CD14-positive monocyte (primary cell): ENCODE results near the gene TMEM115. TPM values are rescaled to one million over a fixed set of nuclear protein-coding genes. Genes with fewer than 3 reads are reported as not detected.

Experiments
- DNase-seq, 3 donors: peaks; one replicate each; pipeline ENCODE4 v3.0.0-alpha.2; 2011 to 2022
- H2AFZ ChIP-seq: 2 replicates; pipeline ENCODE4 v1.6.0; 2012; ENCODE audit warnings: mild to moderate bottlenecking, low read depth, low read length, inconsistent platforms; ENCODE audit not compliant: insufficient read depth, poor library complexity, severe bottlenecking
- H3K27ac ChIP-seq, 2 donors: 1 replicate in 1 of 2; 2 replicates in 1 of 2; pipeline ENCODE4 v1.5.1; 2012 to 2013; ENCODE audit warnings: low read length in 2 of 2, control low read depth in 1 of 2, inconsistent platforms in 1 of 2, low read depth in 1 of 2, mild to moderate bottlenecking in 1 of 2
- H3K27me3 ChIP-seq, 2 donors: one replicate each; pipeline versions ENCODE4 v1.6.0 to v1.6.1; 2011 to 2013; ENCODE audit warnings: low read length in 2 of 2; ENCODE audit not compliant: control insufficient read depth in 2 of 2, insufficient read depth in 2 of 2
- H3K36me3 ChIP-seq, 2 donors: replicated peaks in 1 of 2; 1 replicate in 1 of 2; 2 replicates in 1 of 2; pipeline versions ENCODE4 v1.5.1 to v1.6.1; 2012 to 2013; ENCODE audit warnings: low read length in 2 of 2, control low read depth in 1 of 2, inconsistent platforms in 1 of 2, mild to moderate bottlenecking in 1 of 2; ENCODE audit not compliant: insufficient read depth in 2 of 2, control insufficient read depth in 1 of 2
- H3K4me1 ChIP-seq, 2 donors: 1 replicate in 1 of 2; 2 replicates in 1 of 2; pipeline versions ENCODE4 v1.5.1 to v1.6.1; 2012 to 2013; ENCODE audit warnings: low read length in 2 of 2, control low read depth in 1 of 2, inconsistent platforms in 1 of 2, mild to moderate bottlenecking in 1 of 2, moderate library complexity in 1 of 2; ENCODE audit not compliant: insufficient read depth in 2 of 2, control insufficient read depth in 1 of 2
- H3K4me2 ChIP-seq: replicated peaks from 2 replicates; pipeline ENCODE3; 2012; ENCODE audit warnings: low read length, moderate library complexity, mild to moderate bottlenecking; ENCODE audit not compliant: poor library complexity, severe bottlenecking; ENCODE audit errors: extremely low read depth
- H3K4me3 ChIP-seq, 3 experiments: fragments of 200-600 bp in 1 of 3; sonication (generic) in 1 of 3; replicated peaks in 1 of 3; 1 replicate in 2 of 3; 2 replicates in 1 of 3; pipeline ENCODE4 v1.5.1; 2011 to 2013; ENCODE audit warnings: low read length in 3 of 3, mild to moderate bottlenecking in 3 of 3, control low read depth in 2 of 3, low read depth in 2 of 3, inconsistent platforms in 1 of 3, moderate library complexity in 1 of 3
- H3K79me2 ChIP-seq: 2 replicates; pipeline ENCODE4 v1.6.0; 2012; ENCODE audit warnings: mild to moderate bottlenecking, control low read depth, inconsistent platforms, low read length, moderate library complexity; ENCODE audit not compliant: insufficient read depth
- H3K9ac ChIP-seq: 2 replicates; pipeline ENCODE4 v1.6.0; 2017; ENCODE audit warnings: low read length, mild to moderate bottlenecking; ENCODE audit not compliant: insufficient read depth, poor library complexity, severe bottlenecking
- H3K9me3 ChIP-seq, 2 donors: replicated peaks in 1 of 2; 1 replicate in 1 of 2; 2 replicates in 1 of 2; pipeline versions ENCODE4 v1.5.1 to v1.6.1; 2012 to 2013; ENCODE audit warnings: low read length in 2 of 2, control low read depth in 1 of 2; ENCODE audit not compliant: control insufficient read depth in 1 of 2, insufficient read depth in 1 of 2
- H4K20me1 ChIP-seq: 2 replicates; pipeline ENCODE4 v1.6.0; 2012; ENCODE audit warnings: mild to moderate bottlenecking, low read length, control low read depth, moderate library complexity; ENCODE audit not compliant: insufficient read depth
- H3K27ac Mint-ChIP-seq, 7 donors: one replicate each; pipeline ENCODE4 v1.8.0; 2020; ENCODE audit warnings: mild to moderate bottlenecking in 7 of 7, mixed read lengths in 7 of 7, moderate library complexity in 6 of 7, inconsistent platforms in 2 of 7
- H3K27me3 Mint-ChIP-seq, 3 donors: one replicate each; pipeline ENCODE4 v1.8.0; 2021 to 2022; ENCODE audit warnings: low read depth in 3 of 3, mild to moderate bottlenecking in 3 of 3, mixed read lengths in 3 of 3, moderate library complexity in 3 of 3, inconsistent platforms in 1 of 3
- H3K36me3 Mint-ChIP-seq, 2 donors: one replicate each; pipeline ENCODE4 v1.8.0; 2020; ENCODE audit warnings: mixed read lengths in 2 of 2, inconsistent platforms in 1 of 2, mild to moderate bottlenecking in 1 of 2
- H3K4me1 Mint-ChIP-seq: one replicate; pipeline ENCODE4 v1.8.0; 2020; ENCODE audit warnings: mild to moderate bottlenecking, mixed read lengths
- H3K4me3 Mint-ChIP-seq, 2 donors: one replicate each; pipeline ENCODE4 v1.8.0; 2020; ENCODE audit warnings: mild to moderate bottlenecking in 2 of 2, mixed read lengths in 2 of 2, moderate library complexity in 1 of 2
- H3K9me3 Mint-ChIP-seq, 7 donors: one replicate each; pipeline ENCODE4 v1.8.0; 2020 to 2022; ENCODE audit warnings: mixed read lengths in 7 of 7, mild to moderate bottlenecking in 6 of 7, moderate library complexity in 6 of 7, inconsistent platforms in 2 of 7
- WGBS: methylation state at CpG from one replicate; pipeline ENCODE4 v1.1.5; 2013; ENCODE audit warnings: missing lambda C conversion rate; ENCODE audit not compliant: insufficient coverage; 5-methylcytosine and 5-hydroxymethylcytosine counted together
- intact Hi-C, 2 donors: fragments of 100-400 bp; cut with micrococcal nuclease; formaldehyde crosslinking; loops; one replicate each; pipeline versions ENCODE4 v1.15.0 to v1.15.1; 2023
- polyA plus RNA-seq, 3 donors: library from polyadenylated mRNA; depleted of rRNA in 1 of 3; unstranded in 2 of 3; stranded (reverse) in 1 of 3; fragments of 300-500 nt in 2 of 3; fragments of >200 nt in 1 of 3; fragmentation: Illumina TruSeq in 2 of 3; gene quantifications; 1 replicate in 2 of 3; 2 replicates in 1 of 3; pipeline ENCODE4 v1.2.3, GENCODE V29; 2012 to 2021
- TF ChIP-seq, protein P1 (sequence below): fragments of 200-600 bp; IDR thresholded peaks from one replicate; pipeline ENCODE4 v1.8.0; 2022; ENCODE audit warnings: antibody characterized with exemption, mild to moderate bottlenecking

The TMEM115 gene
- polyA plus RNA-seq, 3 donors = 14.5 to 36.2 (median 32.9) TPM

GRCh38 chr3:50341996-50342650 is 17.2 kb downstream of the TMEM115 start:
- no peaks in the 10 kb centered on the region for H3K27me3 Mint-ChIP-seq
- Histone ChIP-seq H3K36me3 (no peaks in the 10 kb centered on the region), H3K9ac (peak overlapping the region; percentile 94), H4K20me1 (peaks cover 7% of the 10 kb centered on the region), H3K4me1 (peaks cover 58 to 91% of the 10 kb centered on the region in 2 donors), H2AFZ (no peak overlapping the region), H3K4me2 (peak overlapping the region; percentile 95), H3K4me3 (peak overlapping the region in 2 of 3 experiments; percentile 83 to 94), H3K27ac (peak overlapping the region; percentile 91 to 98), H3K9me3 (no peaks in the 10 kb centered on the region), H3K79me2 (peaks cover 55% of the 10 kb centered on the region), H3K27me3 (no peaks in the 10 kb centered on the region)
- no peaks in the 10 kb centered on the region for H3K9me3 Mint-ChIP-seq
- peaks cover 69% of the 10 kb centered on the region for H3K4me1 Mint-ChIP-seq
- 73% methylated on average over 13 of the region's 13 CpGs for WGBS
- intact Hi-C loops = no loop called here
- H3K36me3 Mint-ChIP-seq = peaks cover 5 to 7% of the 10 kb centered on the region in 2 donors
- peak overlapping the region in 2 of 7 donors; percentile 25 to 75 for H3K27ac Mint-ChIP-seq
- TF ChIP-seq, protein P1, sequence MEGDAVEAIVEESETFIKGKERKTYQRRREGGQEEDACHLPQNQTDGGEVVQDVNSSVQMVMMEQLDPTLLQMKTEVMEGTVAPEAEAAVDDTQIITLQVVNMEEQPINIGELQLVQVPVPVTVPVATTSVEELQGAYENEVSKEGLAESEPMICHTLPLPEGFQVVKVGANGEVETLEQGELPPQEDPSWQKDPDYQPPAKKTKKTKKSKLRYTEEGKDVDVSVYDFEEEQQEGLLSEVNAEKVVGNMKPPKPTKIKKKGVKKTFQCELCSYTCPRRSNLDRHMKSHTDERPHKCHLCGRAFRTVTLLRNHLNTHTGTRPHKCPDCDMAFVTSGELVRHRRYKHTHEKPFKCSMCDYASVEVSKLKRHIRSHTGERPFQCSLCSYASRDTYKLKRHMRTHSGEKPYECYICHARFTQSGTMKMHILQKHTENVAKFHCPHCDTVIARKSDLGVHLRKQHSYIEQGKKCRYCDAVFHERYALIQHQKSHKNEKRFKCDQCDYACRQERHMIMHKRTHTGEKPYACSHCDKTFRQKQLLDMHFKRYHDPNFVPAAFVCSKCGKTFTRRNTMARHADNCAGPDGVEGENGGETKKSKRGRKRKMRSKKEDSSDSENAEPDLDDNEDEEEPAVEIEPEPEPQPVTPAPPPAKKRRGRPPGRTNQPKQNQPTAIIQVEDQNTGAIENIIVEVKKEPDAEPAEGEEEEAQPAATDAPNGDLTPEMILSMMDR = no peak
- DNase-seq = no peak
- H3K4me3 Mint-ChIP-seq = peak overlapping the region in 1 of 2 donors; percentile 88

- peak overlapping the region in 5 of 7 donors; percentile 91 to 96 (median 94) for H3K27ac Mint-ChIP-seq
- H3K27me3 ChIP-seq = no peaks in the 10 kb centered on the region
- intact Hi-C loops = no loop called here
- H3K4me2 ChIP-seq = peak overlapping the region; percentile 95
- peaks cover 69% of the 10 kb centered on the region for H3K4me1 Mint-ChIP-seq
- peaks cover 59 to 92% of the 10 kb centered on the region in 2 donors for H3K4me1 ChIP-seq
- H3K4me3 ChIP-seq = peak overlapping the region; percentile 50 to 94 (median 83)
- H3K36me3 Mint-ChIP-seq = peaks cover 7 to 9% of the 10 kb centered on the region in 2 donors
- H3K4me3 Mint-ChIP-seq = peak overlapping the region; percentile 79 to 88
- H3K27me3 Mint-ChIP-seq = no peaks in the 10 kb centered on the region
- H3K9me3 Mint-ChIP-seq = no peaks in the 10 kb centered on the region
- peaks cover 0 to 2% of the 10 kb centered on the region in 2 donors for H3K36me3 ChIP-seq
- H3K9ac ChIP-seq = peak overlapping the region; percentile 94
- TF ChIP-seq, protein P1 = no peak
- DNase-seq = no peak
- H3K27ac ChIP-seq = peak overlapping the region; percentile 91 to 98
- H3K9me3 ChIP-seq = no peaks in the 10 kb centered on the region
- peaks cover 61% of the 10 kb centered on the region for H3K79me2 ChIP-seq
- 95% methylated on average over 5 of the region's 9 CpGs for WGBS
- H2AFZ ChIP-seq = peak overlapping the region; percentile 77
- H4K20me1 ChIP-seq = peaks cover 13% of the 10 kb centered on the region
Measured at GRCh38 chr3:50341537-50341936, 17.8 kb downstream of the TMEM115 start.
